ENCODE results near the gene TMX1.

The TMX1 gene

GRCh38 chr14:51239813-51240803 lies at the start of gene TMX1:
TSS of gene TMX1 (plus strand) at chr14:51240247. CDS start at chr14:51240293, 46 bp downstream.
- DNase-seq (ENCODE audit: low spot score in 2 of 2): peak; percentile 64 to 69
- Mint-ChIP-seq H3K27me3 (no peaks in the 10 kb centered on the region), H3K4me1 (peaks cover 12% of the 10 kb centered on the region), H3K9me3 (no peaks in the 10 kb centered on the region), H3K4me3 (no peak within 1 kb of the TSS), H3K36me3 (ENCODE audit: insufficient read depth) (no peaks in the 10 kb centered on the region), H3K27ac (ENCODE audit: low read depth) (no peak within 1 kb of the TSS)
- ATAC-seq (replicated peaks; ENCODE audit: extremely low read depth, poor library complexity, severe bottlenecking): peak; percentile 88

- no peak overlapping the region for H3K27ac Mint-ChIP-seq (ENCODE audit: low read depth)
- H3K4me3 Mint-ChIP-seq: no peak overlapping the region
- H3K27me3 Mint-ChIP-seq: peaks cover 49% of the 10 kb centered on the region
- no peak for ATAC-seq (replicated peaks; ENCODE audit: extremely low read depth, poor library complexity, severe bottlenecking)
- no peaks in the 10 kb centered on the region for H3K4me1 Mint-ChIP-seq
- no peaks in the 10 kb centered on the region for H3K9me3 Mint-ChIP-seq
- H3K36me3 Mint-ChIP-seq (ENCODE audit: insufficient read depth): no peaks in the 10 kb centered on the region
- DNase-seq (ENCODE audit: low spot score in 2 of 2): no peak
These were observed 38.2 kb upstream of the TMX1 start for GRCh38 chr14:51201890-51202289.

GRCh38 chr14:51202914-51203665 lies 37.0 kb upstream of the TMX1 start:
- ATAC-seq (replicated peaks; ENCODE audit: extremely low read depth, poor library complexity, severe bottlenecking) (no peak), DNase-seq (ENCODE audit: low spot score in 2 of 2) (no peak)
- Mint-ChIP-seq H3K27ac (ENCODE audit: low read depth) (no peak overlapping the region), H3K4me1 (no peaks in the 10 kb centered on the region), H3K4me3 (no peak overlapping the region), H3K9me3 (no peaks in the 10 kb centered on the region), H3K36me3 (ENCODE audit: insufficient read depth) (no peaks in the 10 kb centered on the region), H3K27me3 (peaks cover 55% of the 10 kb centered on the region)

- no peaks in the 10 kb centered on the region for H3K9me3 Mint-ChIP-seq
- peaks cover 63% of the 10 kb centered on the region for H3K27me3 Mint-ChIP-seq
- ATAC-seq (replicated peaks; ENCODE audit: extremely low read depth, poor library complexity, severe bottlenecking): no peak
- no peaks in the 10 kb centered on the region for H3K4me1 Mint-ChIP-seq
- no peak overlapping the region for H3K4me3 Mint-ChIP-seq
- DNase-seq (ENCODE audit: low spot score in 2 of 2): no peak
- H3K36me3 Mint-ChIP-seq (ENCODE audit: insufficient read depth): no peaks in the 10 kb centered on the region
- H3K27ac Mint-ChIP-seq (ENCODE audit: low read depth): no peak overlapping the region
These were observed 36.2 kb upstream of the TMX1 start for GRCh38 chr14:51203881-51204280.

- H3K27me3 Mint-ChIP-seq: peaks cover 63% of the 10 kb centered on the region
- H3K4me1 Mint-ChIP-seq: no peaks in the 10 kb centered on the region
- no peak overlapping the region for H3K4me3 Mint-ChIP-seq
- no peaks in the 10 kb centered on the region for H3K9me3 Mint-ChIP-seq
- no peak for DNase-seq (ENCODE audit: low spot score in 2 of 2)
- H3K27ac Mint-ChIP-seq (ENCODE audit: low read depth): no peak overlapping the region
- no peaks in the 10 kb centered on the region for H3K36me3 Mint-ChIP-seq (ENCODE audit: insufficient read depth)
- no peak for ATAC-seq (replicated peaks; ENCODE audit: extremely low read depth, poor library complexity, severe bottlenecking)
These were observed 34.6 kb upstream of the TMX1 start for GRCh38 chr14:51205486-51205885.

GRCh38 chr14:51206462-51206861 lies 33.6 kb upstream of the TMX1 start:
- Mint-ChIP-seq H3K9me3 (no peaks in the 10 kb centered on the region), H3K4me1 (no peaks in the 10 kb centered on the region), H3K27ac (ENCODE audit: low read depth) (no peak overlapping the region), H3K36me3 (ENCODE audit: insufficient read depth) (no peaks in the 10 kb centered on the region), H3K4me3 (no peak overlapping the region), H3K27me3 (peaks cover 56% of the 10 kb centered on the region)
- DNase-seq (ENCODE audit: low spot score in 2 of 2) (no peak), ATAC-seq (replicated peaks; ENCODE audit: extremely low read depth, poor library complexity, severe bottlenecking) (no peak)

- no peaks in the 10 kb centered on the region for H3K9me3 Mint-ChIP-seq
- H3K4me3 Mint-ChIP-seq: no peak overlapping the region
- no peaks in the 10 kb centered on the region for H3K36me3 Mint-ChIP-seq (ENCODE audit: insufficient read depth)
- no peaks in the 10 kb centered on the region for H3K4me1 Mint-ChIP-seq
- H3K27me3 Mint-ChIP-seq: peaks cover 49% of the 10 kb centered on the region
- no peak overlapping the region for H3K27ac Mint-ChIP-seq (ENCODE audit: low read depth)
- ATAC-seq (replicated peaks; ENCODE audit: extremely low read depth, poor library complexity, severe bottlenecking): no peak
- no peak for DNase-seq (ENCODE audit: low spot score in 2 of 2)
These were observed 32.4 kb upstream of the TMX1 start for GRCh38 chr14:51207621-51208020.

GRCh38 chr14:51208982-51209381 lies 31.1 kb upstream of the TMX1 start:
- Mint-ChIP-seq H3K36me3 (ENCODE audit: insufficient read depth) (no peaks in the 10 kb centered on the region), H3K4me1 (no peaks in the 10 kb centered on the region)

GRCh38 chr14:51209457-51209856 lies 30.6 kb upstream of the TMX1 start:
- DNase-seq (ENCODE audit: low spot score in 2 of 2) (no peak), ATAC-seq (replicated peaks; ENCODE audit: extremely low read depth, poor library complexity, severe bottlenecking) (no peak)
- Mint-ChIP-seq H3K27me3 (peaks cover 36% of the 10 kb centered on the region), H3K9me3 (no peaks in the 10 kb centered on the region), H3K4me1 (no peaks in the 10 kb centered on the region), H3K4me3 (no peak overlapping the region), H3K27ac (ENCODE audit: low read depth) (no peak overlapping the region), H3K36me3 (ENCODE audit: insufficient read depth) (no peaks in the 10 kb centered on the region)

More at GRCh38 chr14:51208982-51209381, 31.1 kb upstream of the TMX1 start:
- DNase-seq (ENCODE audit: low spot score in 2 of 2) (no peak), ATAC-seq (replicated peaks; ENCODE audit: extremely low read depth, poor library complexity, severe bottlenecking) (no peak)
- Mint-ChIP-seq H3K4me3 (no peak overlapping the region), H3K27ac (ENCODE audit: low read depth) (no peak overlapping the region), H3K9me3 (no peaks in the 10 kb centered on the region), H3K27me3 (peaks cover 40% of the 10 kb centered on the region)

- DNase-seq (ENCODE audit: low spot score in 2 of 2) (no peak), ATAC-seq (replicated peaks; ENCODE audit: extremely low read depth, poor library complexity, severe bottlenecking) (no peak)
- no peaks in the 10 kb centered on the region for H3K9me3 Mint-ChIP-seq
- H3K27ac Mint-ChIP-seq (ENCODE audit: low read depth): no peak overlapping the region
- H3K36me3 Mint-ChIP-seq (ENCODE audit: insufficient read depth): no peaks in the 10 kb centered on the region
- H3K27me3 Mint-ChIP-seq: peaks cover 29% of the 10 kb centered on the region
- no peaks in the 10 kb centered on the region for H3K4me1 Mint-ChIP-seq
- no peak overlapping the region for H3K4me3 Mint-ChIP-seq
These were observed 29.5 kb upstream of the TMX1 start for GRCh38 chr14:51210594-51210993.

- Mint-ChIP-seq H3K27ac (ENCODE audit: low read depth) (no peak overlapping the region), H3K36me3 (ENCODE audit: insufficient read depth) (no peaks in the 10 kb centered on the region), H3K4me1 (no peaks in the 10 kb centered on the region), H3K9me3 (no peaks in the 10 kb centered on the region), H3K4me3 (no peak overlapping the region), H3K27me3 (peaks cover 26% of the 10 kb centered on the region)
- ATAC-seq (replicated peaks; ENCODE audit: extremely low read depth, poor library complexity, severe bottlenecking) (no peak), DNase-seq (ENCODE audit: low spot score in 2 of 2) (no peak)
These were observed 28.9 kb upstream of the TMX1 start for GRCh38 chr14:51211149-51211548.

GRCh38 chr14:51216602-51217001 lies 23.4 kb upstream of the TMX1 start:
- H3K4me1 Mint-ChIP-seq: no peaks in the 10 kb centered on the region
- ATAC-seq (replicated peaks; ENCODE audit: extremely low read depth, poor library complexity, severe bottlenecking): no peak
- no peaks in the 10 kb centered on the region for H3K36me3 Mint-ChIP-seq (ENCODE audit: insufficient read depth)
- no peak overlapping the region for H3K27ac Mint-ChIP-seq (ENCODE audit: low read depth)
- no peak overlapping the region for H3K4me3 Mint-ChIP-seq
- peaks cover 7% of the 10 kb centered on the region for H3K27me3 Mint-ChIP-seq
- H3K9me3 Mint-ChIP-seq: no peaks in the 10 kb centered on the region
- no peak for DNase-seq (ENCODE audit: low spot score in 2 of 2)

Data from central memory CD8-positive, alpha-beta T cell (primary cell).